Skin epidermis (tissue), 12 donors: ENCODE results near the gene TMTC4.
"Not testable (repeated sequence)": the region's sequence is repeated elsewhere in the genome, so short reads cannot be mapped to it uniquely, and the experiment has no call there.

Source experiments
- H3K27ac ChIP-seq, 21 experiments: fragments of 200-600 bp; sonication (generic) in 11 of 21; one replicate each; pipeline ENCODE4 v1.5.0; 2020; ENCODE audit warnings: mild to moderate bottlenecking in 3 of 21, inconsistent platforms in 2 of 21, moderate library complexity in 2 of 21
- H3K4me3 ChIP-seq, 7 experiments: fragments of 200-600 bp; sonication (generic) in 2 of 7; one replicate each; pipeline ENCODE4 v1.5.0; 2020; ENCODE audit warnings: inconsistent platforms in 2 of 7, mild to moderate bottlenecking in 2 of 7, moderate library complexity in 1 of 7

TMTC4 gene

GRCh38 chr13:100596516-100596915, 78.1 kb downstream of the TMTC4 start:
- H3K4me3 ChIP-seq, result no peak overlapping the region
- no peak overlapping the region for H3K27ac ChIP-seq

- H3K27ac ChIP-seq, result no peak overlapping the region
- no peak overlapping the region for H3K4me3 ChIP-seq
Measured at GRCh38 chr13:100594731-100595130, 79.9 kb downstream of the TMTC4 start.

- Histone ChIP-seq H3K27ac (no peak overlapping the region), H3K4me3 (no peak overlapping the region)
Measured at GRCh38 chr13:100594255-100594654, 80.3 kb downstream of the TMTC4 start.

- H3K27ac ChIP-seq, result peak overlapping the region in 3 of 21 experiments; percentile 89 to 92 (median 92)
- peak overlapping the region in 5 of 7 experiments; percentile 65 to 81 (median 67) for H3K4me3 ChIP-seq
Measured at GRCh38 chr13:100589178-100589725, 85.3 kb downstream of the TMTC4 start.

GRCh38 chr13:100588331-100589177, 86.0 kb downstream of the TMTC4 start, which contains the start of gene GGACT:
TSS of gene GGACT (minus strand) at chr13:100588789. CDS start at chr13:100532591, 56,198 bp downstream.
- Histone ChIP-seq H3K27ac (peak within 1 kb of the TSS; percentile 63 to 96 (median 86)), H3K4me3 (peak within 1 kb of the TSS; percentile 65 to 81 (median 67))

- Histone ChIP-seq H3K4me3 (no peak overlapping the region), H3K27ac (no peak overlapping the region)
Measured at GRCh38 chr13:100584896-100585295, 89.7 kb downstream of the TMTC4 start.

- no peak overlapping the region for H3K4me3 ChIP-seq
Measured at GRCh38 chr13:100581504-100581903, 93.1 kb downstream of the TMTC4 start.

GRCh38 chr13:100581030-100581429, 93.6 kb downstream of the TMTC4 start:
- no peak overlapping the region for H3K4me3 ChIP-seq

More at GRCh38 chr13:100581504-100581903, 93.1 kb downstream of the TMTC4 start:
- H3K27ac ChIP-seq, result no peak overlapping the region

GRCh38 chr13:100580045-100580444, 94.5 kb downstream of the TMTC4 start:
- H3K4me3 ChIP-seq, result no peak overlapping the region

More at GRCh38 chr13:100581030-100581429, 93.6 kb downstream of the TMTC4 start:
- no peak overlapping the region for H3K27ac ChIP-seq

GRCh38 chr13:100577239-100577638, 97.4 kb downstream of the TMTC4 start:
- H3K4me3 ChIP-seq, H3K27ac ChIP-seq: not testable (repeated sequence)

More at GRCh38 chr13:100580045-100580444, 94.5 kb downstream of the TMTC4 start:
- H3K27ac ChIP-seq, result no peak overlapping the region

GRCh38 chr13:100573121-100573520, 101.5 kb downstream of the TMTC4 start:
- Histone ChIP-seq H3K27ac (no peak overlapping the region), H3K4me3 (no peak overlapping the region)

GRCh38 chr13:100566543-100566942, 108.1 kb downstream of the TMTC4 start:
- no peak overlapping the region for H3K27ac ChIP-seq

GRCh38 chr13:100565286-100565685, 109.3 kb downstream of the TMTC4 start:
- Histone ChIP-seq H3K27ac (no peak overlapping the region), H3K4me3 (no peak overlapping the region)

More at GRCh38 chr13:100566543-100566942, 108.1 kb downstream of the TMTC4 start:
- no peak overlapping the region for H3K4me3 ChIP-seq

GRCh38 chr13:100564444-100565223, 110.0 kb downstream of the TMTC4 start:
- Histone ChIP-seq H3K4me3 (no peak overlapping the region), H3K27ac (no peak overlapping the region)

- no peak overlapping the region for H3K4me3 ChIP-seq
- H3K27ac ChIP-seq, result no peak overlapping the region
Measured at GRCh38 chr13:100563779-100564178, 110.8 kb downstream of the TMTC4 start.

GRCh38 chr13:100561599-100562204, 112.9 kb downstream of the TMTC4 start:
- no peak overlapping the region for H3K27ac ChIP-seq
- H3K4me3 ChIP-seq, result no peak overlapping the region

- no peak overlapping the region for H3K27ac ChIP-seq
- no peak overlapping the region for H3K4me3 ChIP-seq
Measured at GRCh38 chr13:100561158-100561499, 113.5 kb downstream of the TMTC4 start.

- Histone ChIP-seq H3K4me3 (no peak overlapping the region), H3K27ac (no peak overlapping the region)
Measured at GRCh38 chr13:100560498-100561157, 114.0 kb downstream of the TMTC4 start.

- H3K27ac ChIP-seq, result no peak overlapping the region
- no peak overlapping the region for H3K4me3 ChIP-seq
Measured at GRCh38 chr13:100559886-100560285, 114.7 kb downstream of the TMTC4 start.
